Body of pancreas (tissue), 4 donors: ENCODE results near the gene C3orf33.

ENCODE experiments used
- CTCF ChIP-seq, 7 experiments: fragments of 450-650 bp in 4 of 7; fragments of 200-600 bp in 3 of 7; sonication (generic) in 3 of 7; IDR thresholded peaks; one replicate each; pipeline ENCODE4 v1.5.1; 2016 to 2019; ENCODE audit warnings: antibody characterized with exemption in 7 of 7
- POLR2A ChIP-seq, 3 donors: fragments of 450-650 bp; IDR thresholded peaks; one replicate each; pipeline ENCODE4 v1.6.1; 2016; ENCODE audit warnings: antibody characterized with exemption in 3 of 3, mild to moderate bottlenecking in 2 of 3

DNA sequence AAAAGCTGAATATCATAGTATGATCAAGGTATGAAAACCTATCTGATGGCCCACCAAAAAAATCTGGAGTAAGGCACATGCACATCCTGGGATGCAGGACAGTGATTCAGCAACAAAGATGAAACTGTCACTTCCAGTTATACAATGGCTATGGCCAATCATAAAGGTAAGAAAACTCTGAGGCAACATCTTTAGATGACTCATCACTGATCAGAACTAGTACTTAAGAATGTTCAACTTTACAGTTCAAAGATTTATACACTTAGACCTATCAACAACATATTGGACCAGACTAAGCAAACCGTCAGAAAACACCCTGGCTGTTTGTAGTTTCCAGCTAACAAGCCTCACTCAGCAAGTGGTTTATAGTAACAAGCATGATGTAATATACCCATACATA, 39.9 kb downstream of the C3orf33 start:
- TF ChIP-seq CTCF (IDR thresholded peaks at IDR 0.05) (no peak), POLR2A (IDR thresholded peaks at IDR 0.05) (no peak)
